NCI-H2029 (cell line): ENCODE measurements around the gene GRAMD1B.

ENCODE experiments used
- DNase-seq: peaks from one replicate; lab custom pipeline; 2025; lab: John Stamatoyannopoulos, UW

GRAMD1B gene

GRCh38 chr11:123535401-123535800 lies 105.3 kb downstream of the GRAMD1B start:
- DNase-seq, result no peak

- no peak for DNase-seq
These were observed 106.8 kb downstream of the GRAMD1B start for GRCh38 chr11:123536690-123537437.

- DNase-seq, result no peak
These were observed 107.7 kb downstream of the GRAMD1B start for GRCh38 chr11:123537726-123538125.

- no peak for DNase-seq
These were observed 113.7 kb downstream of the GRAMD1B start for GRCh38 chr11:123543797-123544196.

- peak; percentile 87 for DNase-seq
These were observed 114.7 kb downstream of the GRAMD1B start for GRCh38 chr11:123544631-123545375.

GRCh38 chr11:123545726-123546270 lies 115.7 kb downstream of the GRAMD1B start:
- no peak for DNase-seq

- DNase-seq, result no peak
These were observed 116.4 kb downstream of the GRAMD1B start for GRCh38 chr11:123546515-123546914.

- no peak for DNase-seq
These were observed 117.1 kb downstream of the GRAMD1B start for GRCh38 chr11:123547180-123547579.

GRCh38 chr11:123548774-123549173 lies 118.7 kb downstream of the GRAMD1B start:
- no peak for DNase-seq

GRCh38 chr11:123549926-123550917 lies 120.2 kb downstream of the GRAMD1B start:
- DNase-seq, result no peak

- DNase-seq, result no peak
These were observed 121.0 kb downstream of the GRAMD1B start for GRCh38 chr11:123551079-123551478.

- no peak for DNase-seq
These were observed 126.6 kb downstream of the GRAMD1B start for GRCh38 chr11:123556633-123557032.

GRCh38 chr11:123558536-123559315 lies 128.7 kb downstream of the GRAMD1B start:
- DNase-seq, result no peak

- no peak for DNase-seq
These were observed 129.5 kb downstream of the GRAMD1B start for GRCh38 chr11:123559523-123559955.

- peak; percentile 73 for DNase-seq
These were observed 129.9 kb downstream of the GRAMD1B start for GRCh38 chr11:123560006-123560405.

- DNase-seq, result no peak
These were observed 131.3 kb downstream of the GRAMD1B start for GRCh38 chr11:123561431-123561800.

- peak; percentile 12 for DNase-seq
These were observed 132.1 kb downstream of the GRAMD1B start for GRCh38 chr11:123562158-123562557.

- DNase-seq, result no peak
These were observed 132.8 kb downstream of the GRAMD1B start for GRCh38 chr11:123562829-123563228.

GRCh38 chr11:123564221-123564620 lies 134.2 kb downstream of the GRAMD1B start:
- DNase-seq, result no peak

- no peak for DNase-seq
These were observed 136.8 kb downstream of the GRAMD1B start for GRCh38 chr11:123566852-123567251.

GRCh38 chr11:123567466-123567865 lies 137.4 kb downstream of the GRAMD1B start:
- DNase-seq, result no peak
